HepG2 (cell line): Measurements from ENCODE around the gene KCNS1. TPM values are rescaled to one million over a fixed set of nuclear protein-coding genes. Genes with fewer than 3 reads are reported as not detected.

Experiments
- ASH2L ChIP-seq: fragments of 300-600, 200-600 bp; sonication (generic); IDR thresholded peaks from 2 replicates; pipeline ENCODE4 v1.7.0; 2017; ENCODE audit warnings: low read depth, mild to moderate bottlenecking, moderate library complexity, mixed read lengths, low read length; ENCODE audit not compliant: insufficient read length
- FOXK1 ChIP-seq: sonication (generic); formaldehyde crosslinking; IDR thresholded peaks from 2 replicates; pipeline ENCODE4 v1.4.0; 2020; ENCODE audit warnings: low read depth, missing genetic modification reagents, borderline replicate concordance
- GZF1 ChIP-seq: sonication (generic); formaldehyde crosslinking; IDR thresholded peaks from 2 replicates; pipeline ENCODE4 v1.5.1; 2020; ENCODE audit warnings: mild to moderate bottlenecking, missing genetic modification reagents
- KDM6A ChIP-seq: IDR thresholded peaks from 2 replicates; pipeline ENCODE4 v1.6.1; 2016; ENCODE audit warnings: low read depth
- PTBP1 ChIP-seq: fragments of 200-400 bp; formaldehyde crosslinking; IDR thresholded peaks from 2 replicates; pipeline ENCODE4 v1.6.1; 2018; ENCODE audit warnings: low read length, low read depth; ENCODE audit not compliant: poor library complexity, severe bottlenecking
- RARA ChIP-seq: IDR thresholded peaks from 2 replicates; pipeline ENCODE4 v1.6.1; 2016; ENCODE audit warnings: missing genetic modification reagents, missing compliant biosample characterization
- SKI ChIP-seq: fragments of 450-650 bp; IDR thresholded peaks from one replicate; pipeline ENCODE4 v1.6.1; 2018; ENCODE audit warnings: mild to moderate bottlenecking; ENCODE audit not compliant: partially characterized antibody
- TEAD3 ChIP-seq: optimal IDR thresholded peaks from 2 replicates; pipeline ENCODE3; 2016; ENCODE audit warnings: borderline replicate concordance
- ZMYM2 ChIP-seq: sonication (generic); formaldehyde crosslinking; IDR thresholded peaks from 2 replicates; pipeline ENCODE4 v1.8.0; 2022; ENCODE audit warnings: mild to moderate bottlenecking, missing genetic modification reagents
- ZNF350 ChIP-seq: sonication (generic); formaldehyde crosslinking; IDR thresholded peaks from 2 replicates; pipeline ENCODE4 v1.4.0; 2020; ENCODE audit warnings: mild to moderate bottlenecking, low read depth, missing genetic modification reagents, borderline replicate concordance
- ZNF709 ChIP-seq: sonication (generic); formaldehyde crosslinking; IDR thresholded peaks from 2 replicates; pipeline ENCODE4 v1.5.0; 2020; ENCODE audit warnings: mild to moderate bottlenecking, missing genetic modification reagents
- ZNF883 ChIP-seq: sonication (generic); formaldehyde crosslinking; IDR thresholded peaks from 2 replicates; pipeline ENCODE4 v1.5.1; 2020; ENCODE audit warnings: mild to moderate bottlenecking, missing genetic modification reagents; ENCODE audit errors: not compliant biosample characterization
- ZSCAN9 ChIP-seq: IDR thresholded peaks from 2 replicates; pipeline ENCODE4 v1.6.1; 2016; ENCODE audit warnings: borderline replicate concordance
- polyA plus RNA-seq, 8 experiments: library from polyadenylated mRNA; depleted of rRNA in 3 of 8; stranded (reverse) in 7 of 8; unstranded in 1 of 8; fragments of >200 nt; fragmentation: Illumina TruSeq in 4 of 8; extraction: Trizol in 4 of 8; gene quantifications; 2 replicates each; pipeline versions ENCODE4 v1.2.1 to v1.2.3, GENCODE V29; 2011 to 2016; ENCODE audit warnings: low read depth in 4 of 8, missing spikeins in 1 of 8, mixed read lengths in 1 of 8; ENCODE audit not compliant: insufficient read depth in 1 of 8
- total RNA-seq, 5 experiments: library from RNA; depleted of rRNA; stranded (reverse); fragments of >200 nt; fragmentation: Illumina TruSeq; extraction: Trizol; gene quantifications; 2 replicates each; pipeline ENCODE4 v1.2.3, GENCODE V29; 2016; ENCODE audit warnings: low read depth in 1 of 5
- TF ChIP-seq, protein P1 (sequence below): sonication (generic); formaldehyde crosslinking; IDR thresholded peaks from 2 replicates; pipeline ENCODE4 v1.4.0; 2020; ENCODE audit warnings: missing genetic modification reagents, mild to moderate bottlenecking, borderline replicate concordance
- TF ChIP-seq, protein P2 (sequence below): sonication (generic); formaldehyde crosslinking; IDR thresholded peaks from 2 replicates; pipeline ENCODE4 v1.4.0; 2020; ENCODE audit warnings: missing genetic modification reagents
- TF ChIP-seq, protein P3 (sequence below): sonication (generic); formaldehyde crosslinking; IDR thresholded peaks from 2 replicates; pipeline ENCODE4 v1.4.0; 2020; ENCODE audit warnings: mild to moderate bottlenecking, missing genetic modification reagents
- TF ChIP-seq, protein P4 (sequence below): sonication (generic); formaldehyde crosslinking; IDR thresholded peaks from 2 replicates; pipeline ENCODE4 v1.5.0; 2020; ENCODE audit warnings: mild to moderate bottlenecking, missing genetic modification reagents
- TF ChIP-seq, protein P5 (sequence below): sonication (generic); formaldehyde crosslinking; IDR thresholded peaks from 2 replicates; pipeline ENCODE4 v1.4.0; 2020; ENCODE audit warnings: missing genetic modification reagents, borderline replicate concordance
- TF ChIP-seq, protein P6 (sequence below): sonication (generic); formaldehyde crosslinking; IDR thresholded peaks from 2 replicates; pipeline ENCODE4 v1.5.0; 2020; ENCODE audit warnings: mild to moderate bottlenecking, missing genetic modification reagents, moderate library complexity

The KCNS1 gene
- total and polyA plus RNA-seq, 2 of the 13 experiments (the other 11 are each of a cell fraction or from before 2014, with no cell fraction given), result 0.03 TPM; not detected in 1

DNA sequence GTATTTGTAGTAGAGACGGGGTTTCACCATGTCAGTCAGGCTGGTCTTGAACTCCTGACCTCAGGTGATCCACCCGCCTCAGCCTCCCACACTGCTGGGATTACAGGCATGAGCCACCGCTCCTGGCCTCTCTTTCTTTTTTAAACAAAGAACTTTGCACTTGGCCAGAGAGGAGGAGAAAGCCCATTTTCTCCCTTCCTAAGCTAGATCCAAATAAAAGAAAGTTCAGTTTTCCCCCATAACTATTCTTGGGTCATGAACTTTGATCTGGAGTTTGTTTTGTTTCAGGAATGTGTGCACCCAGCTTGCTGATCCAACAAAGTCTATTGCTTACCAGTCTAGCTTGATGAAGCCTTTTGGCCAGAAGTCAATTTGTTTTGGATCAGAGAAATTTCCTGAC lies 23.4 kb downstream of the KCNS1 start (continued):
- TF ChIP-seq, protein P1, sequence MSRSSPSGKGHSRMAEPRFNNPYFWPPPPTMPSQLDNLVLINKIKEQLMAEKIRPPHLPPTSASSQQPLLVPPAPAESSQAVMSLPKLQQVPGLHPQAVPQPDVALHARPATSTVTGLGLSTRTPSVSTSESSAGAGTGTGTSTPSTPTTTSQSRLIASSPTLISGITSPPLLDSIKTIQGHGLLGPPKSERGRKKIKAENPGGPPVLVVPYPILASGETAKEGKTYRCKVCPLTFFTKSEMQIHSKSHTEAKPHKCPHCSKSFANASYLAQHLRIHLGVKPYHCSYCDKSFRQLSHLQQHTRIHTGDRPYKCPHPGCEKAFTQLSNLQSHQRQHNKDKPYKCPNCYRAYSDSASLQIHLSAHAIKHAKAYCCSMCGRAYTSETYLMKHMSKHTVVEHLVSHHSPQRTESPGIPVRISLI, result peak; percentile 35; the same call in 1 of the 2 replicates
- no peak for TF ChIP-seq GZF1 (CRISPR knock-in tag)
- peak; percentile 94 for TF ChIP-seq RARA
- peak; percentile 58 for TF ChIP-seq SKI
- TF ChIP-seq, protein P2, sequence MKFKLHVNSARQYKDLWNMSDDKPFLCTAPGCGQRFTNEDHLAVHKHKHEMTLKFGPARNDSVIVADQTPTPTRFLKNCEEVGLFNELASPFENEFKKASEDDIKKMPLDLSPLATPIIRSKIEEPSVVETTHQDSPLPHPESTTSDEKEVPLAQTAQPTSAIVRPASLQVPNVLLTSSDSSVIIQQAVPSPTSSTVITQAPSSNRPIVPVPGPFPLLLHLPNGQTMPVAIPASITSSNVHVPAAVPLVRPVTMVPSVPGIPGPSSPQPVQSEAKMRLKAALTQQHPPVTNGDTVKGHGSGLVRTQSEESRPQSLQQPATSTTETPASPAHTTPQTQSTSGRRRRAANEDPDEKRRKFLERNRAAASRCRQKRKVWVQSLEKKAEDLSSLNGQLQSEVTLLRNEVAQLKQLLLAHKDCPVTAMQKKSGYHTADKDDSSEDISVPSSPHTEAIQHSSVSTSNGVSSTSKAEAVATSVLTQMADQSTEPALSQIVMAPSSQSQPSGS (CRISPR knock-in tag), result peak; percentile 59; the same call in 1 of the 2 replicates
- no peak for TF ChIP-seq ZSCAN9 (CRISPR knock-in tag)
- TF ChIP-seq, protein P3, sequence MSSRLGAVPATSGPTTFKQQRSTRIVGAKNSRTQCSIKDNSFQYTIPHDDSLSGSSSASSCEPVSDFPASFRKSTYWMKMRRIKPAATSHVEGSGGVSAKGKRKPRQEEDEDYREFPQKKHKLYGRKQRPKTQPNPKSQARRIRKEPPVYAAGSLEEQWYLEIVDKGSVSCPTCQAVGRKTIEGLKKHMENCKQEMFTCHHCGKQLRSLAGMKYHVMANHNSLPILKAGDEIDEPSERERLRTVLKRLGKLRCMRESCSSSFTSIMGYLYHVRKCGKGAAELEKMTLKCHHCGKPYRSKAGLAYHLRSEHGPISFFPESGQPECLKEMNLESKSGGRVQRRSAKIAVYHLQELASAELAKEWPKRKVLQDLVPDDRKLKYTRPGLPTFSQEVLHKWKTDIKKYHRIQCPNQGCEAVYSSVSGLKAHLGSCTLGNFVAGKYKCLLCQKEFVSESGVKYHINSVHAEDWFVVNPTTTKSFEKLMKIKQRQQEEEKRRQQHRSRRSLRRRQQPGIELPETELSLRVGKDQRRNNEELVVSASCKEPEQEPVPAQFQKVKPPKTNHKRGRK (CRISPR knock-in tag), result no peak
- TF ChIP-seq, protein P4, sequence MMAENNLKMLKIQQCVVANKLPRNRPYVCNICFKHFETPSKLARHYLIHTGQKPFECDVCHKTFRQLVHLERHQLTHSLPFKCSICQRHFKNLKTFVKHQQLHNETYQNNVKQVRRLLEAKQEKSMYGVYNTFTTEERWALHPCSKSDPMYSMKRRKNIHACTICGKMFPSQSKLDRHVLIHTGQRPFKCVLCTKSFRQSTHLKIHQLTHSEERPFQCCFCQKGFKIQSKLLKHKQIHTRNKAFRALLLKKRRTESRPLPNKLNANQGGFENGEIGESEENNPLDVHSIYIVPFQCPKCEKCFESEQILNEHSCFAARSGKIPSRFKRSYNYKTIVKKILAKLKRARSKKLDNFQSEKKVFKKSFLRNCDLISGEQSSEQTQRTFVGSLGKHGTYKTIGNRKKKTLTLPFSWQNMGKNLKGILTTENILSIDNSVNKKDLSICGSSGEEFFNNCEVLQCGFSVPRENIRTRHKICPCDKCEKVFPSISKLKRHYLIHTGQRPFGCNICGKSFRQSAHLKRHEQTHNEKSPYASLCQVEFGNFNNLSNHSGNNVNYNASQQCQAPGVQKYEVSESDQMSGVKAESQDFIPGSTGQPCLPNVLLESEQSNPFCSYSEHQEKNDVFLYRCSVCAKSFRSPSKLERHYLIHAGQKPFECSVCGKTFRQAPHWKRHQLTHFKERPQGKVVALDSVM (CRISPR knock-in tag), result peak; percentile 93
- peak; percentile 62; the same call in 1 of the 2 replicates for TF ChIP-seq FOXK1 (CRISPR knock-in tag)
- TF ChIP-seq, protein P5, sequence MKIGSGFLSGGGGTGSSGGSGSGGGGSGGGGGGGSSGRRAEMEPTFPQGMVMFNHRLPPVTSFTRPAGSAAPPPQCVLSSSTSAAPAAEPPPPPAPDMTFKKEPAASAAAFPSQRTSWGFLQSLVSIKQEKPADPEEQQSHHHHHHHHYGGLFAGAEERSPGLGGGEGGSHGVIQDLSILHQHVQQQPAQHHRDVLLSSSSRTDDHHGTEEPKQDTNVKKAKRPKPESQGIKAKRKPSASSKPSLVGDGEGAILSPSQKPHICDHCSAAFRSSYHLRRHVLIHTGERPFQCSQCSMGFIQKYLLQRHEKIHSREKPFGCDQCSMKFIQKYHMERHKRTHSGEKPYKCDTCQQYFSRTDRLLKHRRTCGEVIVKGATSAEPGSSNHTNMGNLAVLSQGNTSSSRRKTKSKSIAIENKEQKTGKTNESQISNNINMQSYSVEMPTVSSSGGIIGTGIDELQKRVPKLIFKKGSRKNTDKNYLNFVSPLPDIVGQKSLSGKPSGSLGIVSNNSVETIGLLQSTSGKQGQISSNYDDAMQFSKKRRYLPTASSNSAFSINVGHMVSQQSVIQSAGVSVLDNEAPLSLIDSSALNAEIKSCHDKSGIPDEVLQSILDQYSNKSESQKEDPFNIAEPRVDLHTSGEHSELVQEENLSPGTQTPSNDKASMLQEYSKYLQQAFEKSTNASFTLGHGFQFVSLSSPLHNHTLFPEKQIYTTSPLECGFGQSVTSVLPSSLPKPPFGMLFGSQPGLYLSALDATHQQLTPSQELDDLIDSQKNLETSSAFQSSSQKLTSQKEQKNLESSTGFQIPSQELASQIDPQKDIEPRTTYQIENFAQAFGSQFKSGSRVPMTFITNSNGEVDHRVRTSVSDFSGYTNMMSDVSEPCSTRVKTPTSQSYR (CRISPR knock-in tag), result peak; percentile 61; the same call in 1 of the 2 replicates
- peak; percentile 50 for TF ChIP-seq ASH2L
- TF ChIP-seq PTBP1, result no peak
- TF ChIP-seq ZNF350 (CRISPR knock-in tag), result no peak; the same call in 1 of the 2 replicates
- TF ChIP-seq ZNF883 (CRISPR knock-in tag), result no peak
- TF ChIP-seq KDM6A (CRISPR knock-in tag), result peak; percentile 64
- TF ChIP-seq ZNF709 (CRISPR knock-in tag), result 0 out of 2 replicates have a peak, but pooled peaks have one; percentile 25
- peak; percentile 96 for TF ChIP-seq ZMYM2 (CRISPR knock-in tag)
- TF ChIP-seq, protein P6, sequence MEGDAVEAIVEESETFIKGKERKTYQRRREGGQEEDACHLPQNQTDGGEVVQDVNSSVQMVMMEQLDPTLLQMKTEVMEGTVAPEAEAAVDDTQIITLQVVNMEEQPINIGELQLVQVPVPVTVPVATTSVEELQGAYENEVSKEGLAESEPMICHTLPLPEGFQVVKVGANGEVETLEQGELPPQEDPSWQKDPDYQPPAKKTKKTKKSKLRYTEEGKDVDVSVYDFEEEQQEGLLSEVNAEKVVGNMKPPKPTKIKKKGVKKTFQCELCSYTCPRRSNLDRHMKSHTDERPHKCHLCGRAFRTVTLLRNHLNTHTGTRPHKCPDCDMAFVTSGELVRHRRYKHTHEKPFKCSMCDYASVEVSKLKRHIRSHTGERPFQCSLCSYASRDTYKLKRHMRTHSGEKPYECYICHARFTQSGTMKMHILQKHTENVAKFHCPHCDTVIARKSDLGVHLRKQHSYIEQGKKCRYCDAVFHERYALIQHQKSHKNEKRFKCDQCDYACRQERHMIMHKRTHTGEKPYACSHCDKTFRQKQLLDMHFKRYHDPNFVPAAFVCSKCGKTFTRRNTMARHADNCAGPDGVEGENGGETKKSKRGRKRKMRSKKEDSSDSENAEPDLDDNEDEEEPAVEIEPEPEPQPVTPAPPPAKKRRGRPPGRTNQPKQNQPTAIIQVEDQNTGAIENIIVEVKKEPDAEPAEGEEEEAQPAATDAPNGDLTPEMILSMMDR, result no peak
- peak; percentile 92 for TF ChIP-seq TEAD3 (CRISPR knock-in tag)
